GM19463 (cell line): ENCODE results near the gene RNU1-1.
"Not testable (repeated sequence)": the region's sequence is repeated elsewhere in the genome, so short reads cannot be mapped to it uniquely, and the experiment has no call there.

Experiments used
- ATAC-seq: cut with Tn5 transposase; IDR thresholded peaks from one replicate; pipeline ENCODE4 v1.9.1; 2021; ENCODE audit warnings: mild to moderate bottlenecking, moderate library complexity; ENCODE audit not compliant: unreplicated experiment

Gene RNU1-1

GRCh38 chr1:16514107-16515055 lies at the start of gene RNU1-1:
TSS of gene RNU1-1 (minus strand) at chr1:16514285.
- ATAC-seq: not testable (repeated sequence)

GRCh38 chr1:16561035-16561434 lies 47.0 kb upstream of the RNU1-1 start:
- ATAC-seq: not testable (repeated sequence)

- ATAC-seq: not testable (repeated sequence)
Measured at GRCh38 chr1:16560498-16560897, 46.4 kb upstream of the RNU1-1 start.

GRCh38 chr1:16559688-16560087 lies 45.6 kb upstream of the RNU1-1 start:
- ATAC-seq: not testable (repeated sequence)

- ATAC-seq: not testable (repeated sequence)
Measured at GRCh38 chr1:16557034-16557433, 42.9 kb upstream of the RNU1-1 start.

- ATAC-seq: not testable (repeated sequence)
Measured at GRCh38 chr1:16553244-16553643, 39.2 kb upstream of the RNU1-1 start.

GRCh38 chr1:16550212-16550918 lies 36.3 kb upstream of the RNU1-1 start:
- not testable (repeated sequence) for ATAC-seq

- ATAC-seq: not testable (repeated sequence)
Measured at GRCh38 chr1:16549545-16549944, 35.5 kb upstream of the RNU1-1 start.

GRCh38 chr1:16547502-16548241 lies 33.6 kb upstream of the RNU1-1 start:
- not testable (repeated sequence) for ATAC-seq

- ATAC-seq: not testable (repeated sequence)
Measured at GRCh38 chr1:16545682-16546095, 31.6 kb upstream of the RNU1-1 start.

GRCh38 chr1:16540421-16540893 lies 26.4 kb upstream of the RNU1-1 start:
- not testable (repeated sequence) for ATAC-seq

- ATAC-seq: not testable (repeated sequence)
Measured at GRCh38 chr1:16537528-16537927, 23.4 kb upstream of the RNU1-1 start.

GRCh38 chr1:16536796-16537195 lies 22.7 kb upstream of the RNU1-1 start:
- not testable (repeated sequence) for ATAC-seq

- ATAC-seq: not testable (repeated sequence)
Measured at GRCh38 chr1:16535898-16536297, 21.8 kb upstream of the RNU1-1 start.

GRCh38 chr1:16535487-16535886 lies 21.4 kb upstream of the RNU1-1 start:
- ATAC-seq: not testable (repeated sequence)

- not testable (repeated sequence) for ATAC-seq
Measured at GRCh38 chr1:16534829-16535456, 20.9 kb upstream of the RNU1-1 start.

- not testable (repeated sequence) for ATAC-seq
Measured at GRCh38 chr1:16534239-16534828, 20.2 kb upstream of the RNU1-1 start.

- not testable (repeated sequence) for ATAC-seq
Measured at GRCh38 chr1:16532235-16532991, 18.3 kb upstream of the RNU1-1 start.

GRCh38 chr1:16528338-16528737 lies 14.3 kb upstream of the RNU1-1 start:
- ATAC-seq: not testable (repeated sequence)
